HG03095 (cell line): Measurements from ENCODE around the gene CTAGE9.
"Not testable (repeated sequence)": the region's sequence is repeated elsewhere in the genome, so short reads cannot be mapped to it uniquely, and the experiment has no call there.

ENCODE experiments used
- ATAC-seq: cut with Tn5 transposase; IDR thresholded peaks from one replicate; pipeline ENCODE4 v1.9.1; 2021; ENCODE audit warnings: moderate library complexity; ENCODE audit not compliant: unreplicated experiment

CTAGE9 gene

GRCh38 chr6:131710917-131711316, at the start of gene CTAGE9:
Gene CTAGE9 (minus strand): TSS chr6:131711017. CDS start chr6:131711017, 0 bp downstream.
- not testable (repeated sequence) for ATAC-seq

- ATAC-seq = no peak
These were observed 48.1 kb upstream of the CTAGE9 start for GRCh38 chr6:131758920-131759319.

GRCh38 chr6:131756039-131756438, 45.2 kb upstream of the CTAGE9 start:
- no peak for ATAC-seq

- no peak for ATAC-seq
These were observed 44.8 kb upstream of the CTAGE9 start for GRCh38 chr6:131755597-131755996.

GRCh38 chr6:131754715-131755567, 44.1 kb upstream of the CTAGE9 start:
- no peak for ATAC-seq

GRCh38 chr6:131754088-131754487, 43.3 kb upstream of the CTAGE9 start:
- no peak for ATAC-seq

- not testable (repeated sequence) for ATAC-seq
These were observed 40.3 kb upstream of the CTAGE9 start for GRCh38 chr6:131751012-131751715.

- no peak for ATAC-seq
These were observed 38.2 kb upstream of the CTAGE9 start for GRCh38 chr6:131749023-131749422.

- no peak for ATAC-seq
These were observed 37.1 kb upstream of the CTAGE9 start for GRCh38 chr6:131747821-131748353.

- ATAC-seq = no peak
These were observed 34.7 kb upstream of the CTAGE9 start for GRCh38 chr6:131745476-131745875.

- ATAC-seq = no peak
These were observed 33.8 kb upstream of the CTAGE9 start for GRCh38 chr6:131744432-131745287.

GRCh38 chr6:131741688-131742393, 31.0 kb upstream of the CTAGE9 start:
- no peak for ATAC-seq

GRCh38 chr6:131740161-131740560, 29.3 kb upstream of the CTAGE9 start:
- no peak for ATAC-seq

GRCh38 chr6:131739136-131739535, 28.3 kb upstream of the CTAGE9 start:
- no peak for ATAC-seq

- ATAC-seq = no peak
These were observed 26.0 kb upstream of the CTAGE9 start for GRCh38 chr6:131736811-131737210.

- ATAC-seq = no peak
These were observed 25.3 kb upstream of the CTAGE9 start for GRCh38 chr6:131736003-131736596.

GRCh38 chr6:131733376-131734016, 22.7 kb upstream of the CTAGE9 start:
- no peak for ATAC-seq

GRCh38 chr6:131731224-131731623, 20.4 kb upstream of the CTAGE9 start:
- no peak for ATAC-seq

- no peak for ATAC-seq
These were observed 19.4 kb upstream of the CTAGE9 start for GRCh38 chr6:131730264-131730663.
